Activated T-helper 1 cell treated with anti-CD3 and anti-CD28 coated beads, Interleukin-12 subunit alpha, Interleukin-12 subunit beta, Interleukin-2, Interleukin-4 antibody, amounts not matched to agents 30 ng/mL and 10 ng/mL and 1 ng/mL, durations not matched to agents 14 hours and 24 hours and 36 hours (primary cell): ENCODE results near the gene MTREX. TPM values are rescaled to one million over a fixed set of nuclear protein-coding genes. Genes with fewer than 3 reads are reported as not detected.

Experiments
- DNase-seq: peaks from one replicate; pipeline ENCODE4 v3.0.0; 2021; ENCODE audit warnings: low spot score
- H3K27ac Mint-ChIP-seq: one replicate; pipeline ENCODE4 v1.8.0; 2021; ENCODE audit warnings: mild to moderate bottlenecking, mixed read lengths
- H3K27me3 Mint-ChIP-seq: one replicate; pipeline ENCODE4 v1.8.0; 2022; ENCODE audit warnings: mild to moderate bottlenecking, moderate library complexity, mixed read lengths; ENCODE audit not compliant: insufficient read depth
- H3K36me3 Mint-ChIP-seq: one replicate; pipeline ENCODE4 v1.8.0; 2021; ENCODE audit warnings: low read depth, mixed read lengths
- H3K4me1 Mint-ChIP-seq: one replicate; pipeline ENCODE4 v1.8.0; 2021; ENCODE audit warnings: low read depth, mixed read lengths
- H3K4me3 Mint-ChIP-seq: one replicate; pipeline ENCODE4 v1.8.0; 2021; ENCODE audit warnings: mild to moderate bottlenecking, moderate library complexity, mixed read lengths
- H3K9me3 Mint-ChIP-seq: one replicate; pipeline ENCODE4 v1.8.0; 2021; ENCODE audit warnings: mixed read lengths
- intact Hi-C: fragments of 100-400 bp; cut with micrococcal nuclease; formaldehyde crosslinking; loops from one replicate; pipeline ENCODE4 v1.15.1; 2024
- total RNA-seq: library from RNA; stranded (reverse); gene quantifications from 2 replicates; pipeline ENCODE4 v1.2.3, GENCODE V29; 2022

MTREX gene
- total RNA-seq, 1 donor from 2014 or later = 110 TPM

DNA sequence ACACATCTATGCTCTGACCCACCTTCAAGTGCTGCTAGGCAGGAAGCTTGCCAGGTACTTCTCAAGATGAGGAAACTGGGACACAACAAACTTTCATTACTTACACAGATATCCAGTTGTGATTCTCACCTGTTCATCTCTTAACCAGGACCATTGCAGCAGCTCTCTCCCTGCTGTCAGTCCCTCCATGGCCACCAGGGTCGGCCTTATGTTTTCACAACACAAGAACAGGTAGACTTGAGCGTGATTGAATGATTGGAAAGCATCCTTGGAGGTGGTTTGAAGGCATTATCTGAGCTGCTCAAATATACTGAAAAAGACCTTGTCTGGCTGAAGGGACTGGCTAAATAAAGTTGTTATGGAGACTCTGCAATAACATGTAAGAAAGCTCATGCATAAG, 94.4 kb downstream of the MTREX start:
- H3K4me3 Mint-ChIP-seq = no peak overlapping the region
- H3K4me1 Mint-ChIP-seq = no peaks in the 10 kb centered on the region
- no peaks in the 10 kb centered on the region for H3K27me3 Mint-ChIP-seq
- H3K27ac Mint-ChIP-seq = no peak overlapping the region
- H3K36me3 Mint-ChIP-seq = peaks cover 21% of the 10 kb centered on the region
- H3K9me3 Mint-ChIP-seq = no peaks in the 10 kb centered on the region
- DNase-seq = no peak
- intact Hi-C loops = no loop called here

DNA sequence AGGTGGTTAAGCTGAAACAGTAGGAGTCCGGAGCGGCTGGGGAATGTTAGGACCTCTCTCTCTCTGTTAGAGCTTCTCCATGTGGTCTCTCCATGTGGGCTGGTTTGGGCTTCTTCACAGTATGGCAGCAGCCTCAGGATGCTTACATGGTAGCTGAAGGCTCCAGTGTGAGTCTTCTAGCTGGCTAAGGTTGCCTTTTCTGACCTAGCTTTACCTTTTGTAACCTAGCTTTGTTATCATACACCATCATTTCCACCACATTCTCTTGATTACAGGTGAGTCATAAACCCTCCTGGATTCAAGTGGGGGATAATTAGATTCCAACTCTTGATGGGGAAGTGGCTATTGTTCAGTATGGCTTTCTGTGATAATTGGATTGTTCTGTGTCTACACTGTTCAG, 98.5 kb downstream of the MTREX start:
- H3K27ac Mint-ChIP-seq = no peak overlapping the region
- H3K4me3 Mint-ChIP-seq = no peak overlapping the region
- intact Hi-C loops = no loop called here
- no peaks in the 10 kb centered on the region for H3K9me3 Mint-ChIP-seq
- H3K36me3 Mint-ChIP-seq = peaks cover 24% of the 10 kb centered on the region
- H3K27me3 Mint-ChIP-seq = no peaks in the 10 kb centered on the region
- no peak for DNase-seq
- H3K4me1 Mint-ChIP-seq = no peaks in the 10 kb centered on the region

DNA sequence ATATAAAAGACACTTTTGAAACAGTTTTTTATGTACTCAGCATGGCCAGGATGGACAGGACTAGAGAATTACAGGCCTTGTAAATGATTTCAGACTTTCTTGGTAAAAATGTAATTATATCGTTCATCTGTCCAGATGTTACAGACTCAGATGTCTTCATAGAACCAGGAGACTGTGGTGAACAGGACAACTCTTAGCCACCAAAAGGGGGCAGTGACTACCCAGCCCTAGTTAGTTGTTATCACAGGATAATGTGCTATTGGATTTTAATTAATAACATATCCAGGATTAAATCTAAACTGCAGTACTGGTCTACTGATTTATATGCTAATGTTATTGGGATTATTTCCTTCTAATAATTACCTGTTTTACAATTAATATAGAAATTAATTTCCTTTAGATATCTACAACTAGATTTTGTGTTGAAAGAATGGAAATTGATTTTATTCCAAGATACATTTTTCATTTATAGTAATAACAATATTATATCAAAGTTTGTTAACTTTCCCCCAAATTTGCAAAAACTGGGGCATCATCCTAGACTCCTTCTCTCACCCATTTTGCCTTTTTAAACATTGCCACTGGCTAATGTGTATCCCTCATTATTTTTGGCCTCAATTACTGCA, 99.4 kb downstream of the MTREX start:
- Mint-ChIP-seq H3K4me1 (peaks cover 6% of the 10 kb centered on the region), H3K27ac (no peak overlapping the region), H3K4me3 (no peak overlapping the region), H3K27me3 (no peaks in the 10 kb centered on the region), H3K36me3 (peaks cover 22% of the 10 kb centered on the region), H3K9me3 (no peaks in the 10 kb centered on the region)
- no peak for DNase-seq
- intact Hi-C loops = loop anchor here (1.0 kb wide), 1 partner anchor 284 kb away; no protein-coding TSS in a partner anchor

DNA sequence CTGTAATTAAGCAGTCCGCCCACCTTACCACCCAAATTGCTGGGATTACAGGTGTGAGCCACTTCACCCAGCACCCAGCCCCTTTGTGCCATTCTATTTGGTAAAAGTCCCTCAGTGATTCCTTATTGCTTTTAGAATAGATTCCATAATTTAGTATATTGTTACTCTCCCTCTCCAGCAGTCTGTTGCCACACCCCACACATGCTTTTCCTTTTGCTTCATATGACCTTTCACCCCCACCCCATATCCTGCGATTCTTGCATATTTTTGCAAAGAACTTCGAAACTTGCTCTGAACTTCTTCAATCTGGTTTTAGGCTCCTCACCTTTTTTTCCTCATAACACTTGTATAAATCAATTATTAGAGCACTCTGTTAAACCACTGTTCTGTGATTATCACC, 100.2 kb downstream of the MTREX start:
- H3K9me3 Mint-ChIP-seq = no peaks in the 10 kb centered on the region
- H3K27ac Mint-ChIP-seq = no peak overlapping the region
- intact Hi-C loops = loop anchor here (1.0 kb wide), 1 partner anchor 283 kb away; no protein-coding TSS in a partner anchor
- peaks cover 6% of the 10 kb centered on the region for H3K4me1 Mint-ChIP-seq
- no peaks in the 10 kb centered on the region for H3K27me3 Mint-ChIP-seq
- H3K36me3 Mint-ChIP-seq = peaks cover 23% of the 10 kb centered on the region
- DNase-seq = no peak
- H3K4me3 Mint-ChIP-seq = no peak overlapping the region

DNA sequence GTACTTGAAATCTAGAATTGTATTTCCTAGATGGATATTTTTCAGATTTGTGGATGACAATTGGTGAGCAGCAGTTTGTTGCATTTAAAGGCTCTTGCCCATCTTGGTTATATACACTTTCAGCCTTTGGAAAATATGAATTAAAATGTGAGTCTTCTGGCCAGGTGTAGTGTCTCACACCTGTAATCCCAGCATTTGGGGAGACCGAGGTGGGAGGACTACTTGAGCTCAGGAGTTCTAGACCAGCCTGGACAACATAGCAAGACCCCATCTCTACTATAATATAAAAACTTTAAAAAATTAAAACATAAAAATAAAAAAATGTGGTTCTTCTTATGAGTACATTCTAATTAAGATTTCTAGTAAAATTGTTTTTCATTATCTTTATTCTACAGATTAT, 102.0 kb downstream of the MTREX start:
- H3K27ac Mint-ChIP-seq = no peak overlapping the region
- no peak for DNase-seq
- peaks cover 6% of the 10 kb centered on the region for H3K4me1 Mint-ChIP-seq
- intact Hi-C loops = loop anchor here (10.0 kb wide), 1 partner anchor 235 kb away; the partner anchor contains the start of gene CDC20B
- no peak overlapping the region for H3K4me3 Mint-ChIP-seq
- H3K27me3 Mint-ChIP-seq = no peaks in the 10 kb centered on the region
- H3K36me3 Mint-ChIP-seq = peaks cover 21% of the 10 kb centered on the region
- H3K9me3 Mint-ChIP-seq = no peaks in the 10 kb centered on the region

DNA sequence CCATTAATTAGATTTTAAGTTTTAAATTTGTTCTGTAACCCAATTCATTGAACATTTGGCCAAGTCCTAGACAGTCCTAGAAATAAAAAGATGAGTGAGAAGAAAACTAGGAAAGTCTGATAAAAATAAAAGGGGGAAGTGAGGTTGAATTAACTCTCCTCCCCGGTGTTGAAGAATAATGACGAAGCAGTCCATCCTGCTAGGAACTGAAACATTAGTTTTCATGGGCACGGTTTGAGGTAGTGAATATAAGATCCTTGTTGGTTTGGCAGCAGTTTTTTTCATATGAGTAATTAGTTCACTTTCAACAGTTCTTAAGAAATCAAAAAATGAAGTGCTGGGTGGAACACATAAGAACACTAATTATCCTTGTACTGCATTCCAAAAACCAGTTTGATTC, 103.1 kb downstream of the MTREX start:
- Mint-ChIP-seq H3K27ac (no peak overlapping the region), H3K9me3 (no peaks in the 10 kb centered on the region), H3K4me1 (peaks cover 10% of the 10 kb centered on the region), H3K27me3 (no peaks in the 10 kb centered on the region), H3K4me3 (no peak overlapping the region), H3K36me3 (peaks cover 28% of the 10 kb centered on the region)
- DNase-seq = no peak
- intact Hi-C loops = loop anchor here (10.0 kb wide), 1 partner anchor 236 kb away; the partner anchor contains the start of gene CDC20B

DNA sequence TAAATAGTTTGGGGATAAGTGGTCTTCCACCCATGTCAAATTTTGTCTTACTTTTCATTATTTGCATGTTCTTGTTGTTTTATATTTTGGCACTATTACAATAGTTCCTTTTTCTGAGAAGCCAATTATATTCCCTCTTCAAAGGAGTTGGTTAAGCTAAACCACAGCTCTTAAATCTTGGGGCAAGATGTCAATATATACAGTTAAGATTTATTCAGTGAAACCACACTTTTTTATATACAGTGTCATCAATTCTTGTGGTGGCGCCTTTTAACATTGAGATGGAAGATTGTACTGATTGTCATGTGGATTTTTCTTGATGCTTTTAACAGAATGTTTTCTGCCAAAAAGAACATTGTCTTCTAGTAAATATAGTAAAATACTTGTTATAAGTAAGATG, 104.1 kb downstream of the MTREX start:
- H3K27me3 Mint-ChIP-seq = no peaks in the 10 kb centered on the region
- DNase-seq = no peak
- H3K36me3 Mint-ChIP-seq = peaks cover 29% of the 10 kb centered on the region
- no peaks in the 10 kb centered on the region for H3K9me3 Mint-ChIP-seq
- H3K27ac Mint-ChIP-seq = no peak overlapping the region
- H3K4me1 Mint-ChIP-seq = peaks cover 10% of the 10 kb centered on the region
- H3K4me3 Mint-ChIP-seq = no peak overlapping the region
- intact Hi-C loops = loop anchor here (10.0 kb wide), 1 partner anchor 237 kb away; the partner anchor contains the start of gene CDC20B

DNA sequence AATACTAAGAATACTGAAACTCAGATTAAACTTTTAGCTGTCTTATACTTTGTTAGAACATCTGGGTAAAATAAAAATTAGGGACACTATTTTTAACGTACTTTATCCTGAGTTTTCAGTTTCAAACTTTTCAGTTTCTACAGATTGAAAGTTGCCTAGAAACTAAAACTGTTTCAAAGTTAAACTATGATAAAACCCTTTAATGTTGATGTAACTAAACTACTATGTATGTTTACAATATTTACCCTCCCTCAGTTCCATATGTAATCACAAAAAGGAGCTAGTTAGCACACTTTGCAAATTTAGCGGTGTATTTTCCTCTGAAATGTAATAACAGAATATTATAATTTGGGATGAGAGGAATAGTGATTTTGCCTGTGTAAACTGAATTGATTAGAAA, 105.9 kb downstream of the MTREX start:
- intact Hi-C loops = loop anchor here (10.0 kb wide), 1 partner anchor 239 kb away; the partner anchor contains the start of gene CDC20B
- Mint-ChIP-seq H3K36me3 (peaks cover 26% of the 10 kb centered on the region), H3K9me3 (no peaks in the 10 kb centered on the region), H3K4me1 (peaks cover 10% of the 10 kb centered on the region), H3K27ac (no peak overlapping the region), H3K27me3 (no peaks in the 10 kb centered on the region), H3K4me3 (no peak overlapping the region)
- no peak for DNase-seq

DNA sequence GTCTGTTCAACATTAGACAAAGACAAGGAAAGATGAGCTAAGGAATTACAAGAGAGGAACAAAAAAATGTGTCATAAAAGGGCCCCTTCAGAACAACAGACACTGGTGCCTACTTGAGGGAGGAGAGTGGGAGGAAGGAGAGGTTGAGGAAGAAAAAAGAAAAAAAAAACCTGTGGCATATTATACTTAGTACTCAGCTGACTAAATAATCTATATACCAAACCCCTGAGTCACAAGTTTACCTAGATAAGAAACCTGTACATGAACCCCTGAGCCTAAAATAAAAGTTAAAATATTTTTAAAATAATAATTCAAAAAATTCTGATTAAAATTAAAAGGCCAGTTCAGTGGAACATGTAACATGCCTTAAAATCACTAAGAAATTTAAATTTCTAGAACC, 107.3 kb downstream of the MTREX start:
- peaks cover 10% of the 10 kb centered on the region for H3K4me1 Mint-ChIP-seq
- intact Hi-C loops = loop anchor here (10.0 kb wide), 1 partner anchor 240 kb away; the partner anchor contains the start of gene CDC20B
- H3K27ac Mint-ChIP-seq = no peak overlapping the region
- H3K9me3 Mint-ChIP-seq = no peaks in the 10 kb centered on the region
- peaks cover 30% of the 10 kb centered on the region for H3K36me3 Mint-ChIP-seq
- H3K4me3 Mint-ChIP-seq = no peak overlapping the region
- no peak for DNase-seq
- no peaks in the 10 kb centered on the region for H3K27me3 Mint-ChIP-seq

DNA sequence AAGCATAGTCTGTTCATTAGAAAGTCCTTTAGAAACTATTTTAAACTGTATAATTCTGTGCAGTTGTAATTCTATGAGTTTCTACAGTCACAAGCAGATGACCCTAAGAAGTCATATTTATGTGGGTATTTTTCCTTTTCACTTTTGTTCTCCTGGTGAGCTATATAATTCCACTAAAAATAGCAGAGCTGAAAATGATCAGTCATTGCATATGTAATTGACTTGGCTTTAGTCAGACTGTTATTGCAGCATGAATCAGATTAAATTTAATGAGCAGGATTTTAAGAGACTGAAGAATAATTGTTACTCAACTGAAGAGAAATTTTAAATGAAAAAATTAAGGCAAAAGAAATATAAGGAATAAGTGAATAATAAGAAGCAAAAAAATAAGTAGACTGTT, 108.5 kb downstream of the MTREX start:
- no peak for DNase-seq
- intact Hi-C loops = loop anchor here (10.0 kb wide), 1 partner anchor 242 kb away; the partner anchor contains the start of gene CDC20B
- no peaks in the 10 kb centered on the region for H3K27me3 Mint-ChIP-seq
- no peaks in the 10 kb centered on the region for H3K9me3 Mint-ChIP-seq
- H3K27ac Mint-ChIP-seq = no peak overlapping the region
- H3K4me3 Mint-ChIP-seq = no peak overlapping the region
- H3K4me1 Mint-ChIP-seq = peaks cover 22% of the 10 kb centered on the region
- H3K36me3 Mint-ChIP-seq = peaks cover 27% of the 10 kb centered on the region

DNA sequence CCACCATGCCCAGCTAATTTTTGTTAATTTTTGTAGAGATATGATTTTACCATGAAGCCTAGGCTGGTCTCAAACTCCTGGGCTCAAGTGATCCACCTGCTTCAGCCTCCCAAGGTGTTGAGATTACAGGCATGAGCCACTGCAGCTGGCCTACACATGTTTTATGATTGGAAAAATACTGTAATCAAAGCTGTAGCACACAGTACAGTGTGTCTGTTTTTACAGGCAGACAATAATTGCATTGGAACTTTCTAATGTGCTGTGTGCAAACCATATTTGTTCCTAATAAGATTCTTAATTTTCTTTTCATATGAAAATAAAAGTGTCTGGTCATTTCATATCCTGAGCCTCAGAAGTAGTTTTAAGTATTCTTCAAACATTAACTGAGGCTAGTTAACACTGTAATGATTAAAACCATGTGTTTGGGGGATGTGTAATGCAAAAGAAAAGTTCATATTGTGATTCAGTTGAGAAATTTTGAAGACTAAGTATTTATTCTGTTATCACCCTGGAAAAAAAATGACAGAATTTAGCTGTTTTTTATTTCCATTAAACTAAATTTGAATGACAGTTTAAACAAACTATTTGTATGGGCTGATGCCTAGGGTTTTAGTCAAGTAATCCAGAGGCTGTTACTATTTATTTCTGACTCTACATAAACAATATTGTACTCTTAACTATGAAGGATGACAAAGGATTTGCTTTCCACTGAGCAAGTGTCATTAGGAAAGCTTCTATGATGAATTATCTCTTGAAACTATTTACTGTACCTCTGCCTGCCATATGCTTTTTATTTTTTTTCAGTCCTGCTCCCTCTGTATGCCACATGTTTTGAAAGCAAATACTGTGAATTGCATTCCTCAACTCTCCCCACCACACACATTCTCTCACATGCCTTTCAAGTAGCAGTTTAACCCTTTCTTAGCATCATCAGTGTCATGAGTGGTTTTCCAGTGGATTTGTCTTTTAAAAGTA, 111.5 kb downstream of the MTREX start:
- intact Hi-C loops = loop anchor here (10.0 kb wide), 1 partner anchor 244 kb away; the partner anchor contains the start of gene CDC20B
- peaks cover 37% of the 10 kb centered on the region for H3K36me3 Mint-ChIP-seq
- no peaks in the 10 kb centered on the region for H3K27me3 Mint-ChIP-seq

DNA sequence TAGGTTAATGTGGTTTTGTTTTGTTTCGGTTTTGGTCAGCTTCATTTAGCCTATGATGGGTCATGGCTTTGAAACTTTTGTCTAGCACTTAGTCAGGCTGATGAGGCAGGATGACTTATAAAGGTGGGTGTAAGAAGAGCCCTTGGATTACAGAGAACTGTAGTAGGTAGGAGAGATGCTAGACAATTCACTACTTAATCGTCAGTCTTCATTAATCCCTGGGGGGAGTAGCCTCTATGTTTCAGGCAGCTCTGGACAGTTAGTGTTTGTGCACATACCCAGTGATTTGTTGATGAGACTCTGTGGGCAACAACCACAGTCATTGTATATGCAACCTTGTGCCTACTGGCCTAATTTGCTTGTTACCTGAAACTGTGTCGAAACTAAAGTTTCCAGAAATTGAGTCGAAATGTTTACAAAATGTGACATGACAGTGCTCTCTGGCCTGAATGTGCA, 113.3 kb downstream of the MTREX start:
- H3K9me3 Mint-ChIP-seq = no peaks in the 10 kb centered on the region
- intact Hi-C loops = loop anchor here (1.0 to 5.0 kb wide), 3 partner anchors 19 to 271 kb away; partner anchors contain the start of gene PLPP1
- no peak overlapping the region for H3K4me3 Mint-ChIP-seq
- H3K27me3 Mint-ChIP-seq = no peaks in the 10 kb centered on the region
- no peak for DNase-seq
- peaks cover 16% of the 10 kb centered on the region for H3K4me1 Mint-ChIP-seq
- peak overlapping the region; percentile 3 for H3K27ac Mint-ChIP-seq
- H3K36me3 Mint-ChIP-seq = peaks cover 31% of the 10 kb centered on the region

More for the DNA sequence above, 111.5 kb downstream of the MTREX start:
- Mint-ChIP-seq H3K27ac (no peak overlapping the region), H3K9me3 (no peaks in the 10 kb centered on the region), H3K4me1 (peaks cover 20% of the 10 kb centered on the region), H3K4me3 (no peak overlapping the region)
- no peak for DNase-seq
